HCT116 (cell line): Measurements from ENCODE around the gene WHAMM. TPM values are rescaled to one million over a fixed set of nuclear protein-coding genes. Genes with fewer than 3 reads are reported as not detected.

Experiments
- ATAC-seq: fragments of 200-7000 bp; cut with Tn5 transposase; 2 replicates; pipeline ENCODE4 v1.9.1; 2020; ENCODE audit warnings: mild to moderate bottlenecking, moderate library complexity
- BruUV-seq: library from RNA; stranded (reverse); fragments of 400-500 nt; replicated peaks from 2 replicates; lab custom pipeline; 2021; lab: Mats Ljungman, UMichigan
- CTCF ChIA-PET: fragments of 300-600 bp; sonication (Branson Sonifier 250); formaldehyde crosslinking; loops from one replicate; lab custom pipeline; 2021; ENCODE audit warnings: antibody characterized with exemption; lab: Charles Lee
- POLR2A ChIA-PET: fragments of 300-600, 350-600 bp; sonication (Branson Sonifier 250); formaldehyde crosslinking; loops from one replicate; lab custom pipeline; 2021; ENCODE audit warnings: antibody characterized with exemption; lab: Charles Lee
- RAD21 ChIA-PET, 2 experiments: fragments of 300-600 bp; sonication (Branson Sonifier 250); formaldehyde crosslinking; loops; one replicate each; lab custom pipeline; 2023; ENCODE audit warnings: low total read pairs in 2 of 2; ENCODE audit not compliant: uncharacterized antibody in 2 of 2, unreplicated experiment in 2 of 2, low non-redundant PET in 1 of 2; lab: Charles Lee
- DNase-seq: peaks from one replicate; pipeline ENCODE4 v3.0.0-alpha.2; 2010; ENCODE audit warnings: low read depth, low spot score
- H2AFZ ChIP-seq: fragments of 200-600 bp; shearing (Covaris generic), sonication (generic); 2 replicates; pipeline ENCODE4 v1.6.1; 2017; ENCODE audit warnings: low read depth, mixed run types, mixed read lengths, antibody characterized with exemption, low read length; ENCODE audit not compliant: poor library complexity, severe bottlenecking
- H3K27ac ChIP-seq: 2 replicates; pipeline ENCODE4 v1.5.1; 2012; ENCODE audit warnings: low read depth, low read length
- H3K27me3 ChIP-seq: fragments of 200-600 bp; sonication (generic); 2 replicates; pipeline ENCODE4 v1.6.1; 2016; ENCODE audit warnings: mixed run types, low read length, mixed read lengths; ENCODE audit not compliant: insufficient read depth
- H3K36me3 ChIP-seq, 2 experiments: fragments of 200-500 bp in 1 of 2; fragments of 200-600 bp in 1 of 2; sonication (Bioruptor generic) in 1 of 2; sonication (generic) in 1 of 2; 2 replicates each; pipeline versions ENCODE4 v1.5.1 to v1.6.1; 2014 to 2016; ENCODE audit warnings: low read length in 2 of 2, inconsistent platforms in 1 of 2, mixed read lengths in 1 of 2, mixed run types in 1 of 2; ENCODE audit not compliant: insufficient read depth in 2 of 2, control insufficient read depth in 1 of 2
- H3K4me1 ChIP-seq, 2 experiments: fragments of 200-600 bp in 1 of 2; sonication (generic) in 1 of 2; 2 replicates each; pipeline versions ENCODE4 v1.5.1 to v1.6.1; 2012 to 2017; ENCODE audit warnings: low read length in 2 of 2, inconsistent platforms in 1 of 2, mild to moderate bottlenecking in 1 of 2, mixed read lengths in 1 of 2, mixed run types in 1 of 2, moderate library complexity in 1 of 2; ENCODE audit not compliant: insufficient read depth in 2 of 2, control insufficient read depth in 1 of 2
- H3K4me2 ChIP-seq: fragments of 200-600 bp; sonication (generic); 2 replicates; pipeline ENCODE4 v1.6.1; 2017; ENCODE audit warnings: mixed run types, low read length, mixed read lengths
- H3K4me3 ChIP-seq, 2 experiments: fragments of 200-600 bp in 1 of 2; sonication (generic) in 1 of 2; replicated peaks in 1 of 2; 2 replicates each; pipeline ENCODE4 v1.5.1; 2011 to 2016; ENCODE audit warnings: low read length in 2 of 2, control low read depth in 1 of 2, low read depth in 1 of 2, mild to moderate bottlenecking in 1 of 2, mixed read lengths in 1 of 2, mixed run types in 1 of 2
- H3K79me2 ChIP-seq: fragments of 200-600 bp; sonication (generic); 2 replicates; pipeline ENCODE4 v1.6.1; 2017; ENCODE audit warnings: mild to moderate bottlenecking, mixed run types, low read length, moderate library complexity, mixed read lengths; ENCODE audit not compliant: insufficient read depth
- H3K9ac ChIP-seq: fragments of 200-600 bp; sonication (generic); 2 replicates; pipeline ENCODE4 v1.6.1; 2016; ENCODE audit warnings: low read length, mixed read lengths
- H3K9me2 ChIP-seq: fragments of 200-600 bp; sonication (generic), shearing (Covaris generic); 2 replicates; pipeline ENCODE4 v1.6.1; 2017; ENCODE audit warnings: mixed run types, mild to moderate bottlenecking, moderate library complexity; ENCODE audit not compliant: insufficient read depth
- H3K9me3 ChIP-seq, 2 experiments: fragments of 200-500 bp in 1 of 2; fragments of 200-600 bp in 1 of 2; sonication (Bioruptor generic) in 1 of 2; sonication (generic) in 1 of 2; 2 replicates each; pipeline ENCODE4 v1.6.1; 2014 to 2017; ENCODE audit warnings: low read length in 2 of 2, mixed read lengths in 2 of 2, inconsistent platforms in 1 of 2, low read depth in 1 of 2, mild to moderate bottlenecking in 1 of 2, mixed run types in 1 of 2, moderate library complexity in 1 of 2; ENCODE audit not compliant: control insufficient read depth in 1 of 2, insufficient read depth in 1 of 2
- H4K20me1 ChIP-seq: fragments of 200-600 bp; sonication (generic), shearing (Covaris generic); 2 replicates; pipeline ENCODE4 v1.6.1; 2017; ENCODE audit warnings: mixed run types, mild to moderate bottlenecking, moderate library complexity; ENCODE audit not compliant: insufficient read depth
- CBX3 ChIP-seq: IDR thresholded peaks from 2 replicates; pipeline ENCODE4 v1.6.1; 2012; ENCODE audit warnings: low read depth
- CEBPB ChIP-seq: IDR thresholded peaks from 2 replicates; pipeline ENCODE4 v1.6.1; 2012; ENCODE audit warnings: low read depth
- ELF1 ChIP-seq: IDR thresholded peaks from 2 replicates; pipeline ENCODE4 v1.6.1; 2012; ENCODE audit warnings: low read depth, borderline replicate concordance
- EZH2 ChIP-seq: fragments of 200-600 bp; sonication (generic); IDR thresholded peaks from 2 replicates; pipeline ENCODE4 v1.6.1; 2017; ENCODE audit warnings: antibody characterized with exemption, mixed run types
- FOSL1 ChIP-seq: IDR thresholded peaks from 2 replicates; pipeline ENCODE4 v1.6.1; 2012; ENCODE audit warnings: low read depth
- POLR2A ChIP-seq: IDR thresholded peaks from 2 replicates; pipeline ENCODE4 v1.7.0; 2011; ENCODE audit warnings: borderline replicate concordance; ENCODE audit not compliant: insufficient read depth, insufficient read length; ENCODE audit errors: extremely low read depth
- SIN3A ChIP-seq: IDR thresholded peaks from 2 replicates; pipeline ENCODE4 v1.6.1; 2012; ENCODE audit warnings: low read depth
- SRF ChIP-seq: IDR thresholded peaks from 2 replicates; pipeline ENCODE4 v1.6.1; 2012; ENCODE audit warnings: low read depth
- YY1 ChIP-seq: IDR thresholded peaks from 2 replicates; pipeline ENCODE4 v1.6.1; 2011; ENCODE audit warnings: low read length, low read depth, moderate library complexity, mild to moderate bottlenecking; ENCODE audit not compliant: insufficient replicate concordance; ENCODE audit errors: extremely low read depth
- ZFX ChIP-seq: fragments of 450-650 bp; IDR thresholded peaks from 2 replicates; pipeline ENCODE4 v1.6.1; 2017
- ZNF274 ChIP-seq: fragments of 200-500 bp; sonication (Bioruptor generic); IDR thresholded peaks from 2 replicates; pipeline ENCODE4 v1.6.1; 2014; ENCODE audit warnings: mild to moderate bottlenecking, low read depth, low read length, inconsistent platforms
- intact Hi-C: fragments of 100-400 bp; cut with micrococcal nuclease; formaldehyde crosslinking; loops from 2 replicates; pipeline ENCODE4 v1.10.0; 2022
- total RNA-seq: library from RNA; stranded (reverse); gene quantifications from one replicate; pipeline ENCODE4 v1.2.1, GENCODE V29; 2021; ENCODE audit not compliant: unreplicated experiment
- TF ChIP-seq, protein P1 (sequence below): IDR thresholded peaks from 2 replicates; pipeline ENCODE4 v1.6.1; 2011; ENCODE audit warnings: mild to moderate bottlenecking, low read length, moderate library complexity; ENCODE audit not compliant: insufficient replicate concordance; ENCODE audit errors: extremely low read depth

The WHAMM gene
- total RNA-seq, 1 experiment from 2014 or later = 7.1 TPM

DNA sequence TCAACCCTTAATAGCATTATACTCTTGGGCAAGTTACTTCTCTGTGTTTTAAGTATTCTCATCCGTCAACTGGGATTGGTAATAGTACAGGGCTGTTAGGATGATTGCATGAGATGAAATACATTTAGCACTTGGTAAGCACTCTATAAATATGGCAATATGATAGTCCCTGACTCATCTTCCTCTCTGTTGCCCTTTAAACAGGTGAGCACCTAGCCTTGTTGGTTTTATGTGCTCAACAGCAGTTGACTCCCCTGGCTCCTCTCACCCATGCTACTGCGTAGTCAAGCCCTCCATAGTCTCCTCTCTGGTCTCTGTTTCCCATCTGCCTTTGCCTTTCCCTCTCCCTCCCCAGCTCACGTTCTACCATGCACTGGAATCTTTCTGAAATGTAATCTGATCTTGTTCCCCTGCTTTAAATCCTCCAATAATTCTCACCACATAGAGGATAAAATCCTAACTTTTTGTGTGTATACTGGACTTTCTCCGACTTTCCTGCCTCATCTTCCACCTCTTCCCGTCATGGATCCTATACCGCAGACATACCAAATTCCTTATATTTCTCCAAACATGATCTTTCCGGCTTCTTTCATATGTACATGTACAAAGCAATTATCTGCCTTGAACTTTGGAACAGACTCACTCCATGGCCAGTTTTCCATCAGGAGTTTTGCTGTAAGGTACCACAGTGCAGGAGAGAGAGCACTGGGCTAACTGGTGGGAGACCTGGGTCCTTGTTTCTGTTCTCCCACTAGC, 45.9 kb upstream of the WHAMM start:
- no peak for TF ChIP-seq YY1
- TF ChIP-seq CBX3 = no peak
- no peak for TF ChIP-seq FOSL1
- no peak for TF ChIP-seq ZNF274
- no peak for TF ChIP-seq CEBPB
- TF ChIP-seq SRF = no peak
- no peak for TF ChIP-seq EZH2
- no peak for TF ChIP-seq POLR2A
- no peak for TF ChIP-seq ZFX
- TF ChIP-seq SIN3A = no peak
- TF ChIP-seq, protein P1, sequence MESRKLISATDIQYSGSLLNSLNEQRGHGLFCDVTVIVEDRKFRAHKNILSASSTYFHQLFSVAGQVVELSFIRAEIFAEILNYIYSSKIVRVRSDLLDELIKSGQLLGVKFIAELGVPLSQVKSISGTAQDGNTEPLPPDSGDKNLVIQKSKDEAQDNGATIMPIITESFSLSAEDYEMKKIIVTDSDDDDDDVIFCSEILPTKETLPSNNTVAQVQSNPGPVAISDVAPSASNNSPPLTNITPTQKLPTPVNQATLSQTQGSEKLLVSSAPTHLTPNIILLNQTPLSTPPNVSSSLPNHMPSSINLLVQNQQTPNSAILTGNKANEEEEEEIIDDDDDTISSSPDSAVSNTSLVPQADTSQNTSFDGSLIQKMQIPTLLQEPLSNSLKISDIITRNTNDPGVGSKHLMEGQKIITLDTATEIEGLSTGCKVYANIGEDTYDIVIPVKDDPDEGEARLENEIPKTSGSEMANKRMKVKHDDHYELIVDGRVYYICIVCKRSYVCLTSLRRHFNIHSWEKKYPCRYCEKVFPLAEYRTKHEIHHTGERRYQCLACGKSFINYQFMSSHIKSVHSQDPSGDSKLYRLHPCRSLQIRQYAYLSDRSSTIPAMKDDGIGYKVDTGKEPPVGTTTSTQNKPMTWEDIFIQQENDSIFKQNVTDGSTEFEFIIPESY = no peak
- TF ChIP-seq ELF1 = no peak
- BruUV-seq = no TSS peak
- H3K4me3 ChIP-seq = no peak overlapping the region
- H3K27ac ChIP-seq = no peak overlapping the region
- H3K9me3 ChIP-seq = no peaks in the 10 kb centered on the region
- no peaks in the 10 kb centered on the region for H4K20me1 ChIP-seq
- no peak overlapping the region for H3K9ac ChIP-seq
- ChIA-PET RAD21 (no interaction called here), POLR2A (no interaction called here), CTCF (no interaction called here)
- DNase-seq (no peak), ATAC-seq (no peak)
- no peaks in the 10 kb centered on the region; the same call in none of the 2 replicates for H3K79me2 ChIP-seq
- peaks cover 3 to 5% of the 10 kb centered on the region in 2 experiments; a peak in 2 of 4 replicates for H3K36me3 ChIP-seq
- H2AFZ ChIP-seq = no peak overlapping the region
- no peaks in the 10 kb centered on the region for H3K9me2 ChIP-seq
- no peaks in the 10 kb centered on the region for H3K27me3 ChIP-seq
- intact Hi-C loops = no loop called here
- peaks cover 3 to 14% of the 10 kb centered on the region in 2 experiments for H3K4me1 ChIP-seq
- no peak overlapping the region for H3K4me2 ChIP-seq
